ENCODE measurements around the gene HMCN1.

DNA sequence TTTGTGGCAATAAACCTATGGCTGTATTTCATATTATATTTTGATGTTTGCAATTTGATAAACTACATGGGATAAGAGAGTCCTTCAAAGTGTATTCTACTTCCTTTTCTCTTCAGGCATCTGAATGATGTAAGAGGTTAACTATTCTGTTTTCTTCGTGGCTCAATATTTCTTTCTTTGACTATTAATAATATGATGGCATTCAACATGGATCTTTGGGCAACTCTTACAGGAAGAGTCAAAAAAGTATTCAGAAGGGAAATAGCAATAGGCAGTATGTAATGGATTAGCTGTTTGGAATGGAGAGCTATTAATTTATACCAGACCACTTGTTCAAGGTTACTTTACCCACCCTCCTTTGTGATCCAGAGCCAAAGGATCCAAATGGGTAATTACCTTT is 74.4 kb downstream of the HMCN1 start:
- no peak for TF ChIP-seq GABPA (IDR thresholded peaks at IDR 0.05 in 1 of 2, conservative IDR thresholded peaks at IDR 0.05 in 1 of 2)
- TF ChIP-seq, protein P1, sequence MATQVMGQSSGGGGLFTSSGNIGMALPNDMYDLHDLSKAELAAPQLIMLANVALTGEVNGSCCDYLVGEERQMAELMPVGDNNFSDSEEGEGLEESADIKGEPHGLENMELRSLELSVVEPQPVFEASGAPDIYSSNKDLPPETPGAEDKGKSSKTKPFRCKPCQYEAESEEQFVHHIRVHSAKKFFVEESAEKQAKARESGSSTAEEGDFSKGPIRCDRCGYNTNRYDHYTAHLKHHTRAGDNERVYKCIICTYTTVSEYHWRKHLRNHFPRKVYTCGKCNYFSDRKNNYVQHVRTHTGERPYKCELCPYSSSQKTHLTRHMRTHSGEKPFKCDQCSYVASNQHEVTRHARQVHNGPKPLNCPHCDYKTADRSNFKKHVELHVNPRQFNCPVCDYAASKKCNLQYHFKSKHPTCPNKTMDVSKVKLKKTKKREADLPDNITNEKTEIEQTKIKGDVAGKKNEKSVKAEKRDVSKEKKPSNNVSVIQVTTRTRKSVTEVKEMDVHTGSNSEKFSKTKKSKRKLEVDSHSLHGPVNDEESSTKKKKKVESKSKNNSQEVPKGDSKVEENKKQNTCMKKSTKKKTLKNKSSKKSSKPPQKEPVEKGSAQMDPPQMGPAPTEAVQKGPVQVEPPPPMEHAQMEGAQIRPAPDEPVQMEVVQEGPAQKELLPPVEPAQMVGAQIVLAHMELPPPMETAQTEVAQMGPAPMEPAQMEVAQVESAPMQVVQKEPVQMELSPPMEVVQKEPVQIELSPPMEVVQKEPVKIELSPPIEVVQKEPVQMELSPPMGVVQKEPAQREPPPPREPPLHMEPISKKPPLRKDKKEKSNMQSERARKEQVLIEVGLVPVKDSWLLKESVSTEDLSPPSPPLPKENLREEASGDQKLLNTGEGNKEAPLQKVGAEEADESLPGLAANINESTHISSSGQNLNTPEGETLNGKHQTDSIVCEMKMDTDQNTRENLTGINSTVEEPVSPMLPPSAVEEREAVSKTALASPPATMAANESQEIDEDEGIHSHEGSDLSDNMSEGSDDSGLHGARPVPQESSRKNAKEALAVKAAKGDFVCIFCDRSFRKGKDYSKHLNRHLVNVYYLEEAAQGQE (IDR thresholded peaks at IDR 0.05): no peak
- TF ChIP-seq, protein P2, sequence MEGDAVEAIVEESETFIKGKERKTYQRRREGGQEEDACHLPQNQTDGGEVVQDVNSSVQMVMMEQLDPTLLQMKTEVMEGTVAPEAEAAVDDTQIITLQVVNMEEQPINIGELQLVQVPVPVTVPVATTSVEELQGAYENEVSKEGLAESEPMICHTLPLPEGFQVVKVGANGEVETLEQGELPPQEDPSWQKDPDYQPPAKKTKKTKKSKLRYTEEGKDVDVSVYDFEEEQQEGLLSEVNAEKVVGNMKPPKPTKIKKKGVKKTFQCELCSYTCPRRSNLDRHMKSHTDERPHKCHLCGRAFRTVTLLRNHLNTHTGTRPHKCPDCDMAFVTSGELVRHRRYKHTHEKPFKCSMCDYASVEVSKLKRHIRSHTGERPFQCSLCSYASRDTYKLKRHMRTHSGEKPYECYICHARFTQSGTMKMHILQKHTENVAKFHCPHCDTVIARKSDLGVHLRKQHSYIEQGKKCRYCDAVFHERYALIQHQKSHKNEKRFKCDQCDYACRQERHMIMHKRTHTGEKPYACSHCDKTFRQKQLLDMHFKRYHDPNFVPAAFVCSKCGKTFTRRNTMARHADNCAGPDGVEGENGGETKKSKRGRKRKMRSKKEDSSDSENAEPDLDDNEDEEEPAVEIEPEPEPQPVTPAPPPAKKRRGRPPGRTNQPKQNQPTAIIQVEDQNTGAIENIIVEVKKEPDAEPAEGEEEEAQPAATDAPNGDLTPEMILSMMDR (IDR thresholded peaks at IDR 0.05; ENCODE audit: low read depth, low read length, missing input control): no peak

All from liver (tissue), 3 donors.